H9 (cell line): ENCODE results near the gene OPTC. TPM values are rescaled to one million over a fixed set of nuclear protein-coding genes. Genes with fewer than 3 reads are reported as not detected.

Experiments used
- DNase-seq: peaks from one replicate; pipeline ENCODE4 v3.0.0-alpha.2; 2017
- H2AFZ ChIP-seq: one replicate; pipeline ENCODE4 v1.6.1; 2013; ENCODE audit warnings: mild to moderate bottlenecking, low read length, control low read depth, moderate library complexity
- H2AK5ac ChIP-seq: 2 replicates; pipeline ENCODE4 v1.6.1; 2013; ENCODE audit warnings: low read length, control low read depth, mixed read lengths; ENCODE audit not compliant: insufficient read length
- H2BK120ac ChIP-seq: one replicate; pipeline ENCODE4 v1.6.1; 2013; ENCODE audit warnings: low read depth, mild to moderate bottlenecking, low read length, control low read depth, inconsistent platforms; ENCODE audit not compliant: poor library complexity, severe bottlenecking
- H2BK12ac ChIP-seq: 2 replicates; pipeline ENCODE4 v1.6.1; 2013; ENCODE audit warnings: low read length, control low read depth, mixed read lengths, low read depth; ENCODE audit not compliant: insufficient read length
- H2BK15ac ChIP-seq: 2 replicates; pipeline ENCODE4 v1.6.1; 2013; ENCODE audit warnings: low read depth, low read length, control low read depth
- H2BK20ac ChIP-seq: one replicate; pipeline ENCODE4 v1.6.1; 2013; ENCODE audit warnings: low read depth, mild to moderate bottlenecking, low read length, control low read depth, inconsistent platforms; ENCODE audit not compliant: poor library complexity, severe bottlenecking
- H2BK5ac ChIP-seq: 2 replicates; pipeline ENCODE4 v1.6.1; 2013; ENCODE audit warnings: low read length, control low read depth, mixed read lengths; ENCODE audit not compliant: insufficient read length
- H3K14ac ChIP-seq: 2 replicates; pipeline ENCODE4 v1.6.1; 2013; ENCODE audit warnings: low read length, control low read depth; ENCODE audit not compliant: insufficient read depth
- H3K18ac ChIP-seq: 2 replicates; pipeline ENCODE4 v1.6.1; 2013; ENCODE audit warnings: low read depth, mild to moderate bottlenecking, mixed read lengths, low read length, control low read depth; ENCODE audit not compliant: insufficient read length
- H3K23ac ChIP-seq: 2 replicates; pipeline ENCODE4 v1.6.1; 2013; ENCODE audit warnings: low read length, control low read depth, mixed read lengths, low read depth; ENCODE audit not compliant: insufficient read length
- H3K23me2 ChIP-seq: 2 replicates; pipeline ENCODE4 v1.6.1; 2013; ENCODE audit warnings: low read depth, mild to moderate bottlenecking, mixed read lengths, low read length, control low read depth; ENCODE audit not compliant: insufficient read length, poor library complexity, severe bottlenecking
- H3K27ac ChIP-seq: 2 replicates; pipeline ENCODE4 v1.5.1; 2013; ENCODE audit warnings: low read length, control low read depth, mixed read lengths, low read depth; ENCODE audit not compliant: insufficient read length
- H3K27me3 ChIP-seq: 2 replicates; pipeline ENCODE4 v1.6.1; 2013; ENCODE audit warnings: low read length, control low read depth, inconsistent platforms; ENCODE audit not compliant: insufficient read depth
- H3K4ac ChIP-seq: 2 replicates; pipeline ENCODE4 v1.6.1; 2013; ENCODE audit warnings: low read depth, mild to moderate bottlenecking, control low read depth, inconsistent platforms, low read length, moderate library complexity
- H3K4me1 ChIP-seq: 2 replicates; pipeline ENCODE4 v1.6.1; 2013; ENCODE audit warnings: low read length, control low read depth, inconsistent platforms; ENCODE audit not compliant: insufficient read depth
- H3K4me2 ChIP-seq: 2 replicates; pipeline ENCODE4 v1.6.1; 2013; ENCODE audit warnings: low read length, control low read depth, mixed read lengths; ENCODE audit not compliant: insufficient read length, insufficient read depth
- H3K56ac ChIP-seq: 2 replicates; pipeline ENCODE4 v1.6.1; 2013; ENCODE audit warnings: low read depth, mild to moderate bottlenecking, mixed read lengths, low read length, control low read depth; ENCODE audit not compliant: insufficient read length
- H3K79me1 ChIP-seq: 2 replicates; pipeline ENCODE4 v1.6.1; 2013; ENCODE audit warnings: low read depth, mild to moderate bottlenecking, moderate library complexity, low read length, control low read depth, inconsistent platforms; ENCODE audit not compliant: insufficient read depth, poor library complexity, severe bottlenecking
- H3K79me2 ChIP-seq: 2 replicates; pipeline ENCODE4 v1.6.1; 2013; ENCODE audit warnings: low read length, control low read depth, inconsistent platforms; ENCODE audit not compliant: insufficient read depth
- H3K9ac ChIP-seq: 2 replicates; pipeline ENCODE4 v1.6.1; 2013; ENCODE audit warnings: low read length, control low read depth, mixed read lengths; ENCODE audit not compliant: insufficient read length; ENCODE audit errors: extremely low read depth
- H3K9me3 ChIP-seq: one replicate; pipeline ENCODE4 v1.6.1; 2013; ENCODE audit warnings: low read depth, low read length, inconsistent platforms; ENCODE audit not compliant: control insufficient read depth
- H3T11ph ChIP-seq: one replicate; pipeline ENCODE4 v1.6.1; 2013; ENCODE audit warnings: mild to moderate bottlenecking, low read length, control low read depth, inconsistent platforms
- H4K20me1 ChIP-seq: one replicate; pipeline ENCODE4 v1.6.1; 2013; ENCODE audit not compliant: control insufficient read depth, insufficient read length, insufficient read depth
- H4K5ac ChIP-seq: 2 replicates; pipeline ENCODE4 v1.6.1; 2013; ENCODE audit warnings: low read depth, mild to moderate bottlenecking, mixed read lengths, low read length, control low read depth; ENCODE audit not compliant: insufficient read length
- H4K8ac ChIP-seq: replicated peaks from 2 replicates; pipeline ENCODE4 v1.6.1; 2013; ENCODE audit warnings: low read length, control low read depth, mixed read lengths, low read depth; ENCODE audit not compliant: insufficient read length
- H4K91ac ChIP-seq: 2 replicates; pipeline ENCODE4 v1.6.1; 2013; ENCODE audit warnings: low read depth, mild to moderate bottlenecking, moderate library complexity, mixed read lengths, low read length, control low read depth; ENCODE audit not compliant: insufficient read length
- H3K27ac Mint-ChIP-seq, 3 experiments: 2 replicates in 2 of 3; 3 replicates in 1 of 3; pipeline ENCODE4 v1.8.0; 2020 to 2021; ENCODE audit warnings: mixed read lengths in 3 of 3, mild to moderate bottlenecking in 1 of 3, moderate library complexity in 1 of 3
- H3K27me3 Mint-ChIP-seq: 2 replicates; pipeline ENCODE4 v1.8.0; 2021; ENCODE audit warnings: low read depth, mild to moderate bottlenecking, moderate library complexity, mixed read lengths
- H3K36me3 Mint-ChIP-seq, 3 experiments: 2 replicates in 2 of 3; 3 replicates in 1 of 3; pipeline ENCODE4 v1.8.0; 2020 to 2021; ENCODE audit warnings: low read depth in 3 of 3, mixed read lengths in 3 of 3; ENCODE audit not compliant: insufficient read depth in 1 of 3
- H3K4me1 Mint-ChIP-seq, 2 experiments: 2 replicates each; pipeline ENCODE4 v1.8.0; 2020; ENCODE audit warnings: mixed read lengths in 2 of 2
- H3K4me3 Mint-ChIP-seq, 2 experiments: 2 replicates in 1 of 2; 3 replicates in 1 of 2; pipeline ENCODE4 v1.8.0; 2020 to 2021; ENCODE audit warnings: mild to moderate bottlenecking in 2 of 2, mixed read lengths in 2 of 2, moderate library complexity in 1 of 2
- H3K9me3 Mint-ChIP-seq, 2 experiments: 2 replicates in 1 of 2; 3 replicates in 1 of 2; pipeline ENCODE4 v1.8.0; 2020; ENCODE audit warnings: mild to moderate bottlenecking in 2 of 2, mixed read lengths in 2 of 2, moderate library complexity in 1 of 2
- WGBS: extraction: QIAGEN DNeasy Blood & Tissue Kit; methylation state at CpG from one replicate; pipeline ENCODE4 v1.1.7; 2013; ENCODE audit warnings: missing lambda C conversion rate, low lambda C conversion rate, mixed read lengths; ENCODE audit not compliant: insufficient read length; ENCODE audit errors: extremely low coverage; 5-methylcytosine and 5-hydroxymethylcytosine counted together
- total RNA-seq: library from RNA; stranded (reverse); gene quantifications from 2 replicates; pipeline ENCODE4 v1.2.1, GENCODE V29; 2021
- TF ChIP-seq, protein P1 (sequence below): fragments of 200-600 bp; sonication (generic); conservative IDR thresholded peaks from 3 replicates; pipeline ENCODE4 v1.8.0; 2021; ENCODE audit warnings: antibody characterized with exemption, mild to moderate bottlenecking

Gene OPTC
- total RNA-seq, 1 experiment from 2014 or later: 1.1 TPM

DNA sequence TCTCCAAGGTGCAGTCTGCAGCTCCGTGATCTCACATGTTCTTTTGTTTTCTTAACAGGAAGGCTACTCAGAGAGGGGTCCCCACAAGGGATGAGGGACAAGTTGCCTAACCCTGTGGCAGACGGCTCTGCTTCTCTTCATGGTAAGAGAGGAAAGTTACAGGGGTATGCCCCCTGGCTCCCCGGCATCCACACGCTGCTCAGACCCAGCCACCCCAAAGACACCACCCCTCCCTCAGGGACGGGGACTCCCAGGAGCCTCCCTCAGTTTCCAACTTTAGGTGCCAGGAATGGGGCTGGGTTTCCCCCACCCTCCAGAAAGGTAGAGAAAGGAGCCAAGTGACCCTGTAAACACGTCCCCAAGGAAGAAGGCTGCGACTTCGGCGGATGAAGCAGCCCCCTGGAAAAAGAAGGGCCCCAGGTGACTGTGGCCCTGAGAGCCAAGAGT, 19.7 kb downstream of the OPTC start:
- Histone ChIP-seq H3K23ac (no peak overlapping the region), H3K56ac (no peak overlapping the region), H3K4me1 (peaks cover 11% of the 10 kb centered on the region), H3K4me2 (peak overlapping the region; percentile 49), H3K14ac (no peak overlapping the region), H2AFZ (no peak overlapping the region), H3K27ac (no peak overlapping the region), H3K23me2 (peaks cover 7% of the 10 kb centered on the region), H2BK120ac (no peak overlapping the region), H2BK20ac (no peak overlapping the region), H3K79me1 (no peaks in the 10 kb centered on the region), H4K91ac (no peak overlapping the region), H3K4ac (no peak overlapping the region), H3T11ph (no peak overlapping the region), H3K27me3 (peaks cover 10% of the 10 kb centered on the region; the same call in 1 of the 2 replicates), H2BK15ac (no peak overlapping the region), H3K18ac (no peak overlapping the region), H3K79me2 (no peaks in the 10 kb centered on the region), H3K9me3 (no peaks in the 10 kb centered on the region), H2BK12ac (no peak overlapping the region), H4K5ac (no peak overlapping the region), H4K20me1 (no peaks in the 10 kb centered on the region), H3K9ac (no peak overlapping the region), H2BK5ac (no peak overlapping the region), H4K8ac (no peak overlapping the region), H2AK5ac (no peak overlapping the region)
- H3K4me3 Mint-ChIP-seq: peak overlapping the region; percentile 47 to 68; a peak in 4 of 5 replicates
- no peak for DNase-seq
- H3K36me3 Mint-ChIP-seq: no peaks in the 10 kb centered on the region
- TF ChIP-seq, protein P1, sequence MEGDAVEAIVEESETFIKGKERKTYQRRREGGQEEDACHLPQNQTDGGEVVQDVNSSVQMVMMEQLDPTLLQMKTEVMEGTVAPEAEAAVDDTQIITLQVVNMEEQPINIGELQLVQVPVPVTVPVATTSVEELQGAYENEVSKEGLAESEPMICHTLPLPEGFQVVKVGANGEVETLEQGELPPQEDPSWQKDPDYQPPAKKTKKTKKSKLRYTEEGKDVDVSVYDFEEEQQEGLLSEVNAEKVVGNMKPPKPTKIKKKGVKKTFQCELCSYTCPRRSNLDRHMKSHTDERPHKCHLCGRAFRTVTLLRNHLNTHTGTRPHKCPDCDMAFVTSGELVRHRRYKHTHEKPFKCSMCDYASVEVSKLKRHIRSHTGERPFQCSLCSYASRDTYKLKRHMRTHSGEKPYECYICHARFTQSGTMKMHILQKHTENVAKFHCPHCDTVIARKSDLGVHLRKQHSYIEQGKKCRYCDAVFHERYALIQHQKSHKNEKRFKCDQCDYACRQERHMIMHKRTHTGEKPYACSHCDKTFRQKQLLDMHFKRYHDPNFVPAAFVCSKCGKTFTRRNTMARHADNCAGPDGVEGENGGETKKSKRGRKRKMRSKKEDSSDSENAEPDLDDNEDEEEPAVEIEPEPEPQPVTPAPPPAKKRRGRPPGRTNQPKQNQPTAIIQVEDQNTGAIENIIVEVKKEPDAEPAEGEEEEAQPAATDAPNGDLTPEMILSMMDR: no peak
- peaks cover 70 to 71% of the 10 kb centered on the region in 2 experiments for H3K4me1 Mint-ChIP-seq
- H3K27ac Mint-ChIP-seq: peak overlapping the region in 1 of 3 experiments; percentile 25; a peak in 2 of 7 replicates
- WGBS: no CpG with 5 or more reads among the region's 9 CpGs
- H3K9me3 Mint-ChIP-seq: peaks cover 0 to 6% of the 10 kb centered on the region in 2 experiments; a peak in 2 of 5 replicates
- peaks cover 65% of the 10 kb centered on the region for H3K27me3 Mint-ChIP-seq
